ENCODE measurements around the gene OR51D1. TPM values are rescaled to one million over a fixed set of nuclear protein-coding genes. Genes with fewer than 3 reads are reported as not detected.

OR51D1 gene
- total and polyA plus RNA-seq, 7 donors = not detected

- Histone ChIP-seq H3K27ac (no peak overlapping the region), H3K4me3 (no peak overlapping the region), H3K9me3 (no peaks in the 10 kb centered on the region), H3K27me3 (no peaks in the 10 kb centered on the region), H3K4me1 (no peaks in the 10 kb centered on the region), H3K36me3 (no peaks in the 10 kb centered on the region)
- 75 to 79% methylated on average over 3 of the region's 3 CpGs for WGBS, 2 donors
- DNase-seq = no peak
- intact Hi-C loops (cut with DNase I) = no loop called here
- TF ChIP-seq EP300 (IDR thresholded peaks at IDR 0.05) (no peak), POLR2AphosphoS5 (IDR thresholded peaks at IDR 0.05) (no peak), POLR2A (IDR thresholded peaks at IDR 0.05) (no peak)
- TF ChIP-seq, protein P1, sequence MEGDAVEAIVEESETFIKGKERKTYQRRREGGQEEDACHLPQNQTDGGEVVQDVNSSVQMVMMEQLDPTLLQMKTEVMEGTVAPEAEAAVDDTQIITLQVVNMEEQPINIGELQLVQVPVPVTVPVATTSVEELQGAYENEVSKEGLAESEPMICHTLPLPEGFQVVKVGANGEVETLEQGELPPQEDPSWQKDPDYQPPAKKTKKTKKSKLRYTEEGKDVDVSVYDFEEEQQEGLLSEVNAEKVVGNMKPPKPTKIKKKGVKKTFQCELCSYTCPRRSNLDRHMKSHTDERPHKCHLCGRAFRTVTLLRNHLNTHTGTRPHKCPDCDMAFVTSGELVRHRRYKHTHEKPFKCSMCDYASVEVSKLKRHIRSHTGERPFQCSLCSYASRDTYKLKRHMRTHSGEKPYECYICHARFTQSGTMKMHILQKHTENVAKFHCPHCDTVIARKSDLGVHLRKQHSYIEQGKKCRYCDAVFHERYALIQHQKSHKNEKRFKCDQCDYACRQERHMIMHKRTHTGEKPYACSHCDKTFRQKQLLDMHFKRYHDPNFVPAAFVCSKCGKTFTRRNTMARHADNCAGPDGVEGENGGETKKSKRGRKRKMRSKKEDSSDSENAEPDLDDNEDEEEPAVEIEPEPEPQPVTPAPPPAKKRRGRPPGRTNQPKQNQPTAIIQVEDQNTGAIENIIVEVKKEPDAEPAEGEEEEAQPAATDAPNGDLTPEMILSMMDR (IDR thresholded peaks at IDR 0.05) = no peak
These were observed 27.5 kb downstream of the OR51D1 start for GRCh38 chr11:4664786-4665185.

DNA sequence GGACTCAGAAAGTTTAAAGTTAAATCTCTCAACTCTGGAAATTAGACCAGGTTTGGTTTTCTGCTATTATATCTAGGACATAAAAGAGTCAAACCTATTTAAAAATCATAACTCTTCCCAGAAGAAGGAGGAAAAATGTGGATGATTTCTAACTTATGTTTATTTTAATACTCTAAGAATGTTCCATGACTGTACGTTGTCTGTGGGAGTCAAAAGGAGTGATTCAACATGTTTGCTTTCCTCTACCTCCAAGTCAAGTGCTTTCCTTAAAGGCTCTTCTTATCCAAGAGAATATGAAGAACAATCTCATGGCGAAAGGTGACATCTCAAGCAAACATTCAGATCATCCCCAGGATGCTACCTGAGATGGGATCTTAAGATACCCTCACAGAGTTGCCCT lies 28.1 kb downstream of the OR51D1 start:
- H3K9me3 ChIP-seq = no peaks in the 10 kb centered on the region
- intact Hi-C loops (cut with DNase I) = no loop called here
- no peak for TF ChIP-seq POLR2A (IDR thresholded peaks at IDR 0.05)
- TF ChIP-seq, protein P1 (IDR thresholded peaks at IDR 0.05) = no peak

GRCh38 chr11:4671741-4672140 lies 34.5 kb downstream of the OR51D1 start:
- no peaks in the 10 kb centered on the region for H3K9me3 ChIP-seq
- H3K4me1 ChIP-seq = peaks cover 0 to 16% (median 10%) of the 10 kb centered on the region in 4 donors
- 83 to 89% methylated on average over 2 of the region's 2 CpGs for WGBS, 2 donors
- intact Hi-C loops (cut with DNase I) = no loop called here
- no peak for DNase-seq
- TF ChIP-seq POLR2AphosphoS5 (IDR thresholded peaks at IDR 0.05) (no peak), POLR2A (IDR thresholded peaks at IDR 0.05) (no peak)
- TF ChIP-seq, protein P1 (IDR thresholded peaks at IDR 0.05) = no peak
- H3K4me3 ChIP-seq = no peak overlapping the region
- no peak overlapping the region for H3K27ac ChIP-seq
- H3K36me3 ChIP-seq = no peaks in the 10 kb centered on the region
- H3K27me3 ChIP-seq = no peaks in the 10 kb centered on the region

More for the DNA sequence above, 28.1 kb downstream of the OR51D1 start:
- H3K36me3 ChIP-seq = no peaks in the 10 kb centered on the region
- WGBS, 2 donors = 78 to 79% methylated on average over 2 of the region's 2 CpGs
- DNase-seq = no peak
- no peak overlapping the region for H3K4me3 ChIP-seq
- no peaks in the 10 kb centered on the region for H3K27me3 ChIP-seq
- H3K27ac ChIP-seq = no peak overlapping the region
- H3K4me1 ChIP-seq = no peaks in the 10 kb centered on the region

DNA sequence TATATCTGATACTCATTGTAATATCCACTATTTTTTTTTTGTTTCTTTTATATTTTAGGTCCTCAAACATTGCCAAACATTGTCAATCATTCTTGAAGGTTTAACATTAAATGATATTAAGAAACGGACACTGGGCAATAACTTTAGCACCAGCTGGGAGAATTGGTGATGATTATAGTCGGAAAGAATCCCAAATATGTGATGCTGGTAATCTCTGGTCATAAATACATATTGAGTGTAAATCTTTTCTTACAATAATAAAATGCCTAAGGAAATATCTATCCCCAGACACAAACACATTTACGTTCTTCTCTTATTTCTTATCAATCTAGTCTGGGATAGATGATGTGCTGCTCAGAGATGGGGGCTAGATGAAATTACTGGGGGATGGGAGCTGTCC lies 35.2 kb downstream of the OR51D1 start:
- H3K4me1 ChIP-seq = peaks cover 0 to 16% (median 10%) of the 10 kb centered on the region in 4 donors
- H3K27ac ChIP-seq = no peak overlapping the region
- no peak for DNase-seq
- no peaks in the 10 kb centered on the region for H3K9me3 ChIP-seq
- TF ChIP-seq POLR2AphosphoS5 (IDR thresholded peaks at IDR 0.05) (no peak), POLR2A (IDR thresholded peaks at IDR 0.05) (no peak), EP300 (IDR thresholded peaks at IDR 0.05) (no peak)
- TF ChIP-seq, protein P1 (IDR thresholded peaks at IDR 0.05) = no peak
- H3K27me3 ChIP-seq = no peaks in the 10 kb centered on the region
- H3K36me3 ChIP-seq = no peaks in the 10 kb centered on the region
- WGBS, 2 donors = 55 to 67% methylated on average over 3 of the region's 3 CpGs
- no peak overlapping the region for H3K4me3 ChIP-seq
- intact Hi-C loops (cut with DNase I) = no loop called here

DNA sequence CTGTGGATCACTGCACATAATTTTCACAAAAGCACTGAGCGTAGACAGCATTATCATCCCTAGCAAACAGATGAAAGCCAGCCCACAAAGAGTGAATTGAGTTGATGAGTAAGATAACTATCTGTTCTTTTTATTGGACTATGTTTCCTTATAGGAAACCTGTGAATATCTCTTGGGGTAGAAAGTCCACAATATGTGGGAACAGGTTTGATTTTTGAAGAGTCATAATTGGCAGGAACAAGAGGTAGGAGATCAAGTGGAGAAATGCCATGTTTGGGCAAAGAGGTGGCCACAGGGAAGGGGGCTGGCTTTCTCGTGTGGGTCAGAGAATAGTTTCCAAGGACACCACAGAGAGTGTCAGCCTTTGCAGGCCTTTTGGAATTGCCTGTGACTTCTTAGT lies 36.5 kb downstream of the OR51D1 start:
- intact Hi-C loops (cut with DNase I) = no loop called here
- WGBS, 2 donors = 73 to 76% methylated on average over 2 of the region's 2 CpGs
- no peak overlapping the region for H3K4me3 ChIP-seq
- H3K9me3 ChIP-seq = no peaks in the 10 kb centered on the region
- no peaks in the 10 kb centered on the region for H3K27me3 ChIP-seq
- DNase-seq = no peak
- TF ChIP-seq POLR2AphosphoS5 (IDR thresholded peaks at IDR 0.05) (no peak), POLR2A (IDR thresholded peaks at IDR 0.05) (no peak), EP300 (IDR thresholded peaks at IDR 0.05) (no peak)
- TF ChIP-seq, protein P1 (IDR thresholded peaks at IDR 0.05) = no peak
- H3K27ac ChIP-seq = no peak overlapping the region
- no peaks in the 10 kb centered on the region for H3K36me3 ChIP-seq
- H3K4me1 ChIP-seq = peaks cover 0 to 29% (median 16%) of the 10 kb centered on the region in 4 donors

All from sigmoid colon (tissue), 7 donors.